CD8-positive, alpha-beta memory T cell (primary cell): ENCODE data around the gene CORO1C. TPM values are rescaled to one million over a fixed set of nuclear protein-coding genes. Genes with fewer than 3 reads are reported as not detected.

ENCODE experiments used
- CTCF ChIA-PET: fragments of 350-600 bp; sonication (Branson Sonifier 250); formaldehyde crosslinking; loops from one replicate; lab custom pipeline; 2021; ENCODE audit warnings: antibody characterized with exemption; lab: Charles Lee
- POLR2A ChIA-PET: fragments of 350-600 bp; sonication (Branson Sonifier 250); formaldehyde crosslinking; loops from one replicate; lab custom pipeline; 2021; ENCODE audit warnings: antibody characterized with exemption; lab: Charles Lee
- DNase-seq, 5 donors: peaks; one replicate each; pipeline versions ENCODE4 v3.0.0 to v3.0.0-alpha.2; 2020 to 2022; ENCODE audit warnings: mixed read lengths in 1 of 5
- H3K27ac ChIP-seq: one replicate; pipeline ENCODE4 v1.7.0; 2013; ENCODE audit warnings: low read depth, mild to moderate bottlenecking, low read length, moderate library complexity
- H3K27me3 ChIP-seq: 2 replicates; pipeline ENCODE4 v1.7.0; 2013; ENCODE audit warnings: low read length, mild to moderate bottlenecking; ENCODE audit not compliant: insufficient read depth, poor library complexity, severe bottlenecking
- H3K36me3 ChIP-seq: 2 replicates; pipeline ENCODE4 v1.7.0; 2013; ENCODE audit warnings: mild to moderate bottlenecking, low read length, moderate library complexity; ENCODE audit not compliant: insufficient read depth
- H3K4me1 ChIP-seq: 2 replicates; pipeline ENCODE4 v1.7.0; 2013; ENCODE audit warnings: mild to moderate bottlenecking, low read length, moderate library complexity; ENCODE audit not compliant: insufficient read depth
- H3K4me3 ChIP-seq: 2 replicates; pipeline ENCODE4 v1.7.0; 2013; ENCODE audit warnings: mild to moderate bottlenecking, low read length
- H3K9me3 ChIP-seq: 2 replicates; pipeline ENCODE4 v1.7.0; 2013; ENCODE audit warnings: mild to moderate bottlenecking, low read length
- H3K27ac Mint-ChIP-seq, 8 donors: one replicate each; pipeline ENCODE4 v1.8.0; 2020 to 2021; ENCODE audit warnings: mixed read lengths in 8 of 8, mild to moderate bottlenecking in 6 of 8, inconsistent platforms in 3 of 8, moderate library complexity in 3 of 8
- H3K27me3 Mint-ChIP-seq, 2 donors: one replicate each; pipeline ENCODE4 v1.8.0; 2020 to 2021; ENCODE audit warnings: mixed read lengths in 2 of 2, mild to moderate bottlenecking in 1 of 2, moderate library complexity in 1 of 2
- H3K36me3 Mint-ChIP-seq, 3 donors: one replicate each; pipeline ENCODE4 v1.8.0; 2020 to 2021; ENCODE audit warnings: mixed read lengths in 3 of 3, inconsistent platforms in 1 of 3, mild to moderate bottlenecking in 1 of 3
- H3K4me1 Mint-ChIP-seq, 3 donors: one replicate each; pipeline ENCODE4 v1.8.0; 2020 to 2021; ENCODE audit warnings: mixed read lengths in 3 of 3, inconsistent platforms in 1 of 3, mild to moderate bottlenecking in 1 of 3
- H3K4me3 Mint-ChIP-seq, 7 donors: one replicate each; pipeline ENCODE4 v1.8.0; 2020 to 2021; ENCODE audit warnings: mixed read lengths in 7 of 7, mild to moderate bottlenecking in 6 of 7, moderate library complexity in 4 of 7, inconsistent platforms in 2 of 7
- H3K9me3 Mint-ChIP-seq, 5 donors: one replicate each; pipeline ENCODE4 v1.8.0; 2020 to 2022; ENCODE audit warnings: mixed read lengths in 5 of 5, mild to moderate bottlenecking in 3 of 5, moderate library complexity in 2 of 5, inconsistent platforms in 1 of 5
- polyA plus RNA-seq: library from polyadenylated mRNA; unstranded; fragments of 300-500 nt; fragmentation: Illumina TruSeq; gene quantifications from one replicate; pipeline ENCODE4 v1.2.3, GENCODE V29; 2021
- total RNA-seq, 2 experiments: library from RNA; stranded (reverse); gene quantifications; one replicate each; pipeline ENCODE4 v1.2.3, GENCODE V29; 2021

Gene CORO1C
- total and polyA plus RNA-seq, 3 experiments from 2014 or later = 10.5 to 49.1 (median 45.8) TPM

GRCh38 chr12:108602209-108602705 is 129.1 kb downstream of the CORO1C start:
- Histone ChIP-seq H3K36me3 (no peaks in the 10 kb centered on the region), H3K4me3 (no peak overlapping the region), H3K4me1 (no peaks in the 10 kb centered on the region), H3K27me3 (no peaks in the 10 kb centered on the region), H3K27ac (no peak overlapping the region), H3K9me3 (no peaks in the 10 kb centered on the region)
- Mint-ChIP-seq H3K36me3 (no peaks in the 10 kb centered on the region), H3K27ac (peak overlapping the region in 2 of 8 donors; percentile 63 to 69), H3K9me3 (no peaks in the 10 kb centered on the region), H3K4me3 (no peak overlapping the region), H3K4me1 (no peaks in the 10 kb centered on the region), H3K27me3 (no peaks in the 10 kb centered on the region)
- DNase-seq = no peak
- ChIA-PET CTCF (interaction anchor here (2.8 kb wide), 1 partner anchor 16 kb away, joined by 6 read pairs; no protein-coding TSS in a partner anchor), POLR2A (no interaction called here)

GRCh38 chr12:108600702-108601007 is 130.7 kb downstream of the CORO1C start:
- Mint-ChIP-seq H3K27me3 (no peaks in the 10 kb centered on the region), H3K9me3 (no peaks in the 10 kb centered on the region), H3K27ac (no peak overlapping the region), H3K4me3 (no peak overlapping the region), H3K36me3 (no peaks in the 10 kb centered on the region), H3K4me1 (no peaks in the 10 kb centered on the region)
- POLR2A ChIA-PET = no interaction called here
- H3K9me3 ChIP-seq = no peaks in the 10 kb centered on the region
- no peak overlapping the region for H3K4me3 ChIP-seq
- CTCF ChIA-PET = interaction anchor here (2.8 kb wide), 1 partner anchor 17 kb away, joined by 6 read pairs; no protein-coding TSS in a partner anchor
- no peaks in the 10 kb centered on the region for H3K36me3 ChIP-seq
- no peaks in the 10 kb centered on the region for H3K4me1 ChIP-seq
- no peaks in the 10 kb centered on the region for H3K27me3 ChIP-seq
- DNase-seq = no peak
- H3K27ac ChIP-seq = no peak overlapping the region

DNA sequence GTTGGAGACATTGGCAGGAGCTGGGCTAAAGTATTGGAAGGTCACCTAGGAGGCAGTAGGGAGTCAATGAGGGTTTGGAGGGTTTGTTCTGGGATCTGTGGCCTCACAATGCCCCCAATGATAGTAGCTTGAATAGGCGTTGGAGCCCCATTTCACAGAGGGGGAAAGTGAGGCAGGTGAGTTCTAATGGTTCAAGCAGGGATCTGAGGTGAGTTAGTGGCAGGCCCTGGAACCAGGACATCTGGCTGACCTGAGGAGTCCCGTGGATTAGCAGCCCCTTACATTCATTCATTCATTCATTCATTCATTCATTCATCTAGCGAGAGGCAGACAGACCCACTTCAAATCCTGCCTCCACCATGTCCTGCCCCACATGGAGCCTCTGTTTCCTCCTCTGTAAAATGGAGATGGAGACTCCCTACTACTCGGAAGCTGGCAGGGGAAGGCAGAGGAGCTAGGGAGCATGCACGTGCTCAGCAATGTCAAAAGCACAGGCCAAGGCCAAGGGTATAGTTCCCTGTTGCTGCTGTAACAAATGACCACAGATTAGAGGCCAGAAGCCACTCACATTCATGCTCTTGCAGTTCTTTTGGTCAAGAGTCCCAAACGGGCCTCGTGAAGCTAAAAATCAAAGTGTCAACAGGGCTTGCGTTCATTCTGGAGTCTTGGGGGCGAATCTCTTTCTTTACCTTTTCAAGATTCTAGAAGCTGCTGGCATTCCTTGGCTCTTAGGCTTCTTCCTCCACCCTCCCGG is 131.2 kb downstream of the CORO1C start:
- Mint-ChIP-seq H3K4me1 (no peaks in the 10 kb centered on the region), H3K9me3 (no peaks in the 10 kb centered on the region), H3K27me3 (no peaks in the 10 kb centered on the region), H3K27ac (no peak overlapping the region), H3K4me3 (no peak overlapping the region), H3K36me3 (no peaks in the 10 kb centered on the region)
- Histone ChIP-seq H3K36me3 (no peaks in the 10 kb centered on the region), H3K4me3 (no peak overlapping the region), H3K9me3 (no peaks in the 10 kb centered on the region), H3K27ac (no peak overlapping the region), H3K27me3 (no peaks in the 10 kb centered on the region), H3K4me1 (no peaks in the 10 kb centered on the region)
- ChIA-PET CTCF (interaction anchor here (2.8 kb wide), 1 partner anchor 18 kb away, joined by 6 read pairs; no protein-coding TSS in a partner anchor), POLR2A (no interaction called here)
- DNase-seq = no peak

DNA sequence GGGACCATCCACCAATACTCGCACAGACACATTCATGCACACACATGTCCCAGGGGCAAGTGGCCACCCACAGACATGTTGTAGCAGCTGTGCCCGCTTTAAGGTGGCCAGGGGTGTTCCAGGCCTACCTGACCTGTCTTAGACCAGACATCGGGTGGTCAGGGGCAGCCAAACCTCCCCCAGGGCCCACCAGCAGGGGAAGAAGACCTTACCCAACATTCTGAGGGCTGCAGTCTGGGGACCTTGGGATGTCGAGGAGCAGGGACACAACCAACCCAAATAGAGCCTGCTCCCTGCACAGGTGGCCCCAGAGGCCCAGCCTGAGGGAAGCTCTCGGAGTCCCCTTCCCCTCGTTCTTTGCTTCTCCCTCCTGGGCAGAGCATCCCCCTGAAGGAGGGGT is 131.8 kb downstream of the CORO1C start:
- Mint-ChIP-seq H3K4me3 (no peak overlapping the region), H3K9me3 (no peaks in the 10 kb centered on the region), H3K27me3 (no peaks in the 10 kb centered on the region), H3K4me1 (no peaks in the 10 kb centered on the region), H3K36me3 (no peaks in the 10 kb centered on the region), H3K27ac (no peak overlapping the region)
- H3K27ac ChIP-seq = no peak overlapping the region
- H3K9me3 ChIP-seq = no peaks in the 10 kb centered on the region
- H3K4me3 ChIP-seq = no peak overlapping the region
- H3K27me3 ChIP-seq = no peaks in the 10 kb centered on the region
- ChIA-PET POLR2A (no interaction called here), CTCF (interaction anchor here (2.8 kb wide), 1 partner anchor 18 kb away, joined by 6 read pairs; no protein-coding TSS in a partner anchor)
- no peaks in the 10 kb centered on the region for H3K4me1 ChIP-seq
- DNase-seq = no peak
- no peaks in the 10 kb centered on the region for H3K36me3 ChIP-seq

GRCh38 chr12:108598553-108599250 is 132.6 kb downstream of the CORO1C start:
- Mint-ChIP-seq H3K27me3 (no peaks in the 10 kb centered on the region), H3K9me3 (no peaks in the 10 kb centered on the region), H3K4me3 (no peak overlapping the region), H3K27ac (peak overlapping the region in 2 of 8 donors; percentile 5 to 96), H3K36me3 (no peaks in the 10 kb centered on the region), H3K4me1 (no peaks in the 10 kb centered on the region)
- Histone ChIP-seq H3K9me3 (no peaks in the 10 kb centered on the region), H3K27me3 (no peaks in the 10 kb centered on the region), H3K27ac (no peak overlapping the region), H3K4me3 (no peak overlapping the region), H3K36me3 (no peaks in the 10 kb centered on the region), H3K4me1 (no peaks in the 10 kb centered on the region)
- ChIA-PET POLR2A (no interaction called here), CTCF (interaction anchor here (1.1 kb wide), 1 partner anchor 19 kb away, joined by 4 read pairs; no protein-coding TSS in a partner anchor)
- no peak for DNase-seq

DNA sequence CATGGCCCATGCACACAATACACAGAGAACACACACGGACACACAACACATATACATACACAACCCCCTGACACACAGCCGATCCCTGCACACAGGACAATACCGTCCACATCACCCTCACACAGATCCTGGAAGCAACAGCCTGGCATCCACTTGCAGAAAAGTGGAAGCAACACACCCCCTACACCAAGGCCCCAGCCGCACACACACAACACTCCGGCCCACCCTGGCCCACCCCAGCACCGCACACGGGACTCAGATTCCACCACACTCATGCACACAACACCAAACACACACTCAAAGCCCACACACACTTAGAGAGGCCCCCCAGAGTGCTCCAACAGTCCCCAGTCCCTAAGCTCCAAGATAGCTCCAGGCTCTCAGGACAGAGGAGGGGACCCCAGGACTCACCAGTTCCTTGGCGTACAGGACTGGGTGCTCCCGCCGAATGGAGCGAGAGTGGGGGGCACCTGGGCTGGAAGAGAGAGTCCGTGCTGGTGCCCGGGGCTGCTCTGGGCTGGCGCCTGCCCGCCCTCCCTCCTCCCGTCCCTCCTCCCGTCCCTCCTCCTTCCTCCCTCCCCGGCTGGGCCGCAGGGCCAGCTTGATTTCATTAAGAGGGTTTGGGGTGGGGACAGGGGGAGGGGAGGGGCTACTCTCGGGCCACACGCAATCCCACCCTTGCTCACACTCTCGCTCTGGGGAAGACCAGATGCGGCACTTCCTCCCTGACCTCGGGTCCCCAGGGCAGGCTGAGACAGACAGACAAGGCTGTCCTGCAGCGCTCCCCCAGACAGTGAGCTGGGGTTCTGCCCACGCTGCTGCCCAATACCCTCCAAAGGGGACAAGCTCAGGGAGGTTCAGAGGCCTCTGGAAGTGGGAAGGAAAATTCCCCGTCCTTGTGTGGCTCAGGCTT is 133.5 kb downstream of the CORO1C start, which contains the start of gene TMEM119:
Gene TMEM119, minus strand, starts transcription at position 526 of the 913 bp plus-strand sequence. CDS start 5,701 bp downstream, outside the sequence.
- Histone ChIP-seq H3K27me3 (no peaks in the 10 kb centered on the region), H3K4me1 (no peaks in the 10 kb centered on the region), H3K4me3 (no peak within 1 kb of the TSS), H3K27ac (no peak within 1 kb of the TSS), H3K36me3 (no peaks in the 10 kb centered on the region), H3K9me3 (no peaks in the 10 kb centered on the region)
- POLR2A ChIA-PET = no interaction called here
- Mint-ChIP-seq H3K4me3 (no peak within 1 kb of the TSS), H3K27ac (peak within 1 kb of the TSS in 3 of 8 donors; percentile 5 to 96 (median 20)), H3K9me3 (no peaks in the 10 kb centered on the region), H3K4me1 (no peaks in the 10 kb centered on the region), H3K36me3 (no peaks in the 10 kb centered on the region), H3K27me3 (no peaks in the 10 kb centered on the region)
- CTCF ChIA-PET = interaction anchor here (1.1 kb wide), 1 partner anchor 20 kb away, joined by 4 read pairs; no protein-coding TSS in a partner anchor
- no peak for DNase-seq

DNA sequence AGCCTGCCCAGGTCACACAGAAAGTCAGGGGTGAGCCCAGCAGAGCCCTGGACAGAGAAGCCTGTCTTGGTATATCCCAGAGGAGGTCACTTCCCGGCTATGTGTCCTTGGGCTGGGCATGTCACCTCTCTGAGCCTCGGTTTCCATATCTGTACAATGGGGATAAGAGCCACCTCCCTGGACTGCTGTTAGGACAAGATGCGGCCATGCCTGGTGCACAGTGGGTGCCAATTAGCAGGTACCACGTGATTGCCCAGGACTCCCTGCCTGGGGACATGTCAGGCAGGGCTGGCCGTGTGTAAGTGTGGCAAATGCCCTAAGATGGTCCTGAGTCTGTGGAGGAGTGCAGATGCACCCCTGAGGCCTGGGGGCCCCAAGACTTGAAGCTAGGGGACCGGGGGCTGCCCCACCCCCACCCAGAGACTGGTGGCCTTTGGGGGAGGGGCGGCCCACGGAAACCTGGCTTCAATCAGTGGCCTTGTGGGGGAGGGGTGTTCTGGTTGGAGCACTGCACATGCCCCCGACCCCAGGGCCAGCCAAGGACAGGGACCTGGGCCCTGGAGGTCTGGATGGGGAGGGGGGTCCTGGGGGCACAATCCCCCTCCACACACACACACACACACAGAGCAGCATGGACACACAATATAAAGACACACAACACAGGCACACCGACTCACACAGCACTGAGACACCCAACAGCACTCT is 134.3 kb downstream of the CORO1C start:
- H3K36me3 ChIP-seq = no peaks in the 10 kb centered on the region
- H3K27me3 Mint-ChIP-seq = no peaks in the 10 kb centered on the region
- H3K27ac ChIP-seq = no peak overlapping the region
- H3K4me3 ChIP-seq = no peak overlapping the region
- H3K4me1 Mint-ChIP-seq = no peaks in the 10 kb centered on the region
- no peak overlapping the region for H3K4me3 Mint-ChIP-seq
- peak overlapping the region in 1 of 8 donors; percentile 20 for H3K27ac Mint-ChIP-seq
- no peaks in the 10 kb centered on the region for H3K27me3 ChIP-seq
- POLR2A ChIA-PET = no interaction called here
- H3K9me3 Mint-ChIP-seq = no peaks in the 10 kb centered on the region
- no peaks in the 10 kb centered on the region for H3K36me3 Mint-ChIP-seq
- H3K9me3 ChIP-seq = no peaks in the 10 kb centered on the region
- DNase-seq = no peak
- H3K4me1 ChIP-seq = no peaks in the 10 kb centered on the region
- CTCF ChIA-PET = interaction anchor here (1.6 kb wide), 1 partner anchor 10 kb away, joined by 3 read pairs; no protein-coding TSS in a partner anchor
